ENCODE measurements around the gene FBXW12.

DNA sequence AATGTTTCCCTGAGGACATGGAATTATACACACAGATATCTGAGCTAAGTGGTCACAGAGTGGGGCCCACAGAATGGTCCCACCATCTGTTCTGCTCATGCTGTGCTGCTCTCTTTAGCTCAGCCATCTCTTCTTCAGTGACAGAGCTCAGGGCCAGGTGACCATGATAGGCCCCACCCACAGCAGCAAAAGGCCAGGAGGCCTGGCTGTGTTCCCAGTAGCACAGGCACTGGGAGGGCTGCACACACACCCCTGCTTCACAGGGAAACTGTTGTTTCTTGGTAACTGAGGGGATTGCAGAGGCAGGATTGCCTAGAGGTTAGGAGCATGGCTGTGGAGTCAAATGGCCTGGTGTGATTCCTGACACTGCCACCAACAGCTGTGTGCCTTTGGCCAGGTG, 4.8 kb upstream of the FBXW12 start:
- TF ChIP-seq BHLHE40 (IDR thresholded peaks at IDR 0.05; ENCODE audit: borderline replicate concordance), result no peak
- TF ChIP-seq SP1 (IDR thresholded peaks at IDR 0.05), result no peak
- no peak for TF ChIP-seq ELF4 (IDR thresholded peaks at IDR 0.05)
- no peak for TF ChIP-seq FOXM1 (IDR thresholded peaks at IDR 0.05; ENCODE audit: borderline replicate concordance)
- TF ChIP-seq, protein P1, sequence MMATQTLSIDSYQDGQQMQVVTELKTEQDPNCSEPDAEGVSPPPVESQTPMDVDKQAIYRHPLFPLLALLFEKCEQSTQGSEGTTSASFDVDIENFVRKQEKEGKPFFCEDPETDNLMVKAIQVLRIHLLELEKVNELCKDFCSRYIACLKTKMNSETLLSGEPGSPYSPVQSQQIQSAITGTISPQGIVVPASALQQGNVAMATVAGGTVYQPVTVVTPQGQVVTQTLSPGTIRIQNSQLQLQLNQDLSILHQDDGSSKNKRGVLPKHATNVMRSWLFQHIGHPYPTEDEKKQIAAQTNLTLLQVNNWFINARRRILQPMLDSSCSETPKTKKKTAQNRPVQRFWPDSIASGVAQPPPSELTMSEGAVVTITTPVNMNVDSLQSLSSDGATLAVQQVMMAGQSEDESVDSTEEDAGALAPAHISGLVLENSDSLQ (IDR thresholded peaks at IDR 0.05), result no peak
- no peak for TF ChIP-seq ZNF384 (IDR thresholded peaks at IDR 0.05)
- no peak for TF ChIP-seq TARDBP (IDR thresholded peaks at IDR 0.05)
- no peak for TF ChIP-seq SUZ12 (IDR thresholded peaks at IDR 0.05)
- TF ChIP-seq CTBP1 (IDR thresholded peaks at IDR 0.05; ENCODE audit: borderline replicate concordance), result no peak
- no peak for TF ChIP-seq LEF1 (IDR thresholded peaks at IDR 0.05; ENCODE audit: borderline replicate concordance)
- no peak for TF ChIP-seq HDGF (IDR thresholded peaks at IDR 0.05; ENCODE audit: borderline replicate concordance)

Data from HEK293T (cell line).